ENCODE measurements around the gene SPRYD3. TPM values are rescaled to one million over a fixed set of nuclear protein-coding genes. Genes with fewer than 3 reads are reported as not detected.

SPRYD3 gene
- total RNA-seq, 1 donor from 2014 or later: 30.6 TPM

GRCh38 chr12:53025250-53025649, 53.9 kb downstream of the SPRYD3 start:
- no peak for DNase-seq (ENCODE audit: low read depth)

DNA sequence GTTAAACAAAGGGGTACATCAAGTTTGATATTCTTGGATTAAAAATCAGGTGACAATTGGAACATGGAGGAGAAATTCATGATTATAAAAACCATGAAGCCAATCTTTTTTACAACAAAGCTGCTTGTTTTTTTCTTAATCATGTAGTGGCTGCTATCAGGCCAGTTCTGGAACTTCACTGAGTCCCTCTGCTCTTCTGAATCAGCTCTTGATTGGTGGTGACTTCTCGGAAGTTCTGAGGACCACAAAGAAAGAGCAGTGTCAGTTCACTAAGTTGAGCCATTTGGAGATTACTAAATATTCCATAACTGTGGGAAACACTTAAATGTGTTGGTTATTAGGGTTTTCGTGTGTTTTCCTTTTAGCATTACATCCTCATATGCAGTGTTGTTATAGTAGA, 64.5 kb downstream of the SPRYD3 start:
- DNase-seq (ENCODE audit: low read depth): no peak

Other genes with a start within 250 kb of the SPRYD3 start
- not detected in 2 replicates for gene KRT79, start 245.1 kb downstream of the SPRYD3 start, total RNA-seq
- not detected in 2 replicates for gene KRT78, start 230.4 kb downstream of the SPRYD3 start, total RNA-seq
- 390 and 919 TPM in 2 replicates for gene KRT8, start 174.3 kb downstream of the SPRYD3 start, total RNA-seq
- 294 and 1,160 TPM in 2 replicates for gene KRT18, start 130.3 kb downstream of the SPRYD3 start, total RNA-seq
- 1,047 and 1,149 TPM in 2 replicates for gene EIF4B, start 72.9 kb downstream of the SPRYD3 start, total RNA-seq
- gene TNS2, start 29.3 kb downstream of the SPRYD3 start, total RNA-seq: 1.7 and 18.3 TPM in 2 replicates
- 76.1 and 95.0 TPM in 2 replicates for gene IGFBP6, start 18.3 kb upstream of the SPRYD3 start, total RNA-seq
- not detected in 2 replicates for gene SOAT2, start 24.1 kb upstream of the SPRYD3 start, total RNA-seq
- 7.6 and 20.7 TPM in 2 replicates for gene ZNF740, start 101.3 kb upstream of the SPRYD3 start, total RNA-seq
- 0.17 and 9.1 TPM in 2 replicates for gene CSAD, start 101.5 kb upstream of the SPRYD3 start, total RNA-seq
- gene ITGB7, start 127.9 kb upstream of the SPRYD3 start, total RNA-seq: 2.8 and 3.1 TPM in 2 replicates
- gene RARG, start 152.8 kb upstream of the SPRYD3 start, total RNA-seq: 5.2 and 14.6 TPM in 2 replicates
- gene ESPL1, start 188.9 kb upstream of the SPRYD3 start, total RNA-seq: 0.70 and 2.4 TPM in 2 replicates
- gene PFDN5, start 216.2 kb upstream of the SPRYD3 start, total RNA-seq: 323 and 327 TPM in 2 replicates
- 28.4 and 42.9 TPM in 2 replicates for gene MYG1, start 220.3 kb upstream of the SPRYD3 start, total RNA-seq
- gene AAAS, start 242.2 kb upstream of the SPRYD3 start, total RNA-seq: 40.1 and 40.3 TPM in 2 replicates